Transverse colon (tissue), 3 donors: ENCODE results near the gene MICU2.

Experiments
- POLR2A ChIP-seq: fragments of 450-650 bp; IDR thresholded peaks from one replicate; pipeline ENCODE4 v1.6.1; 2016; ENCODE audit warnings: antibody characterized with exemption, mild to moderate bottlenecking, moderate library complexity
- TF ChIP-seq, protein P1 (sequence below), 5 experiments: fragments of 200-600 bp in 3 of 5; fragments of 450-650 bp in 2 of 5; sonication (generic) in 3 of 5; IDR thresholded peaks; 1 replicate in 2 of 5; 2 replicates in 3 of 5; pipeline ENCODE4 v1.5.1; 2016 to 2017; ENCODE audit warnings: antibody characterized with exemption in 5 of 5, inconsistent platforms in 3 of 5, mild to moderate bottlenecking in 2 of 5, moderate library complexity in 1 of 5

- TF ChIP-seq, protein P1, sequence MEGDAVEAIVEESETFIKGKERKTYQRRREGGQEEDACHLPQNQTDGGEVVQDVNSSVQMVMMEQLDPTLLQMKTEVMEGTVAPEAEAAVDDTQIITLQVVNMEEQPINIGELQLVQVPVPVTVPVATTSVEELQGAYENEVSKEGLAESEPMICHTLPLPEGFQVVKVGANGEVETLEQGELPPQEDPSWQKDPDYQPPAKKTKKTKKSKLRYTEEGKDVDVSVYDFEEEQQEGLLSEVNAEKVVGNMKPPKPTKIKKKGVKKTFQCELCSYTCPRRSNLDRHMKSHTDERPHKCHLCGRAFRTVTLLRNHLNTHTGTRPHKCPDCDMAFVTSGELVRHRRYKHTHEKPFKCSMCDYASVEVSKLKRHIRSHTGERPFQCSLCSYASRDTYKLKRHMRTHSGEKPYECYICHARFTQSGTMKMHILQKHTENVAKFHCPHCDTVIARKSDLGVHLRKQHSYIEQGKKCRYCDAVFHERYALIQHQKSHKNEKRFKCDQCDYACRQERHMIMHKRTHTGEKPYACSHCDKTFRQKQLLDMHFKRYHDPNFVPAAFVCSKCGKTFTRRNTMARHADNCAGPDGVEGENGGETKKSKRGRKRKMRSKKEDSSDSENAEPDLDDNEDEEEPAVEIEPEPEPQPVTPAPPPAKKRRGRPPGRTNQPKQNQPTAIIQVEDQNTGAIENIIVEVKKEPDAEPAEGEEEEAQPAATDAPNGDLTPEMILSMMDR (IDR thresholded peaks at IDR 0.05): no peak
- no peak for TF ChIP-seq POLR2A
Measured at GRCh38 chr13:21576426-21576825, 27.5 kb downstream of the MICU2 start.
